Measurements from ENCODE around the gene NFIA.
A peak's percentile ranks its signal among the peaks of the same experiment; 100 is the strongest.

NFIA gene

GRCh38 chr1:61098906-61099437 is 16.6 kb downstream of the NFIA start:
- H3K27me3 Mint-ChIP-seq (ENCODE audit: low read depth), result peaks cover 9% of the 10 kb centered on the region
- TF ChIP-seq CTCF (IDR thresholded peaks at IDR 0.05; ENCODE audit: unreplicated experiment in 3 of 3), result no peak
- H3K36me3 Mint-ChIP-seq (ENCODE audit: low read depth), result peaks cover 19% of the 10 kb centered on the region
- no peak overlapping the region for H3K4me3 Mint-ChIP-seq
- peak overlapping the region in 1 of 3 experiments; percentile 21 for H3K27ac Mint-ChIP-seq
- no peaks in the 10 kb centered on the region for H3K9me3 Mint-ChIP-seq
- peaks cover 55% of the 10 kb centered on the region for H3K4me1 Mint-ChIP-seq

GRCh38 chr1:61100578-61100977 is 18.2 kb downstream of the NFIA start:
- H3K27ac Mint-ChIP-seq, result no peak overlapping the region
- peaks cover 4% of the 10 kb centered on the region for H3K27me3 Mint-ChIP-seq (ENCODE audit: low read depth)
- H3K4me3 Mint-ChIP-seq, result no peak overlapping the region
- no peaks in the 10 kb centered on the region for H3K9me3 Mint-ChIP-seq
- peaks cover 46% of the 10 kb centered on the region for H3K4me1 Mint-ChIP-seq
- peaks cover 20% of the 10 kb centered on the region for H3K36me3 Mint-ChIP-seq (ENCODE audit: low read depth)
- no peak for TF ChIP-seq CTCF (IDR thresholded peaks at IDR 0.05; ENCODE audit: unreplicated experiment in 3 of 3)

- H3K4me3 Mint-ChIP-seq, result peak overlapping the region in 1 of 3 experiments; percentile 33
- no peak for TF ChIP-seq CTCF (IDR thresholded peaks at IDR 0.05; ENCODE audit: unreplicated experiment in 3 of 3)
- peaks cover 46% of the 10 kb centered on the region for H3K4me1 Mint-ChIP-seq
- peaks cover 2% of the 10 kb centered on the region for H3K9me3 Mint-ChIP-seq
- peaks cover 29% of the 10 kb centered on the region for H3K36me3 Mint-ChIP-seq (ENCODE audit: low read depth)
- H3K27ac Mint-ChIP-seq, result peak overlapping the region in 2 of 3 experiments; percentile 36 to 88
- H3K27me3 Mint-ChIP-seq (ENCODE audit: low read depth), result peaks cover 4% of the 10 kb centered on the region
Measured at GRCh38 chr1:61101536-61101935, 19.2 kb downstream of the NFIA start.

GRCh38 chr1:61102041-61102440 is 19.7 kb downstream of the NFIA start:
- H3K27me3 Mint-ChIP-seq (ENCODE audit: low read depth), result peaks cover 4% of the 10 kb centered on the region
- peaks cover 34% of the 10 kb centered on the region for H3K36me3 Mint-ChIP-seq (ENCODE audit: low read depth)
- peaks cover 45% of the 10 kb centered on the region for H3K4me1 Mint-ChIP-seq
- no peak for TF ChIP-seq CTCF (IDR thresholded peaks at IDR 0.05; ENCODE audit: unreplicated experiment in 3 of 3)
- peak overlapping the region in 2 of 3 experiments; percentile 36 to 88 for H3K27ac Mint-ChIP-seq
- peaks cover 2% of the 10 kb centered on the region for H3K9me3 Mint-ChIP-seq
- peak overlapping the region in 1 of 3 experiments; percentile 33 for H3K4me3 Mint-ChIP-seq

- Mint-ChIP-seq H3K27ac (peak overlapping the region in 1 of 3 experiments; percentile 88), H3K4me1 (peaks cover 40% of the 10 kb centered on the region), H3K27me3 (ENCODE audit: low read depth) (peaks cover 4% of the 10 kb centered on the region), H3K36me3 (ENCODE audit: low read depth) (peaks cover 36% of the 10 kb centered on the region), H3K9me3 (peaks cover 2% of the 10 kb centered on the region), H3K4me3 (no peak overlapping the region)
- TF ChIP-seq CTCF (IDR thresholded peaks at IDR 0.05; ENCODE audit: unreplicated experiment in 3 of 3), result no peak
Measured at GRCh38 chr1:61102621-61103020, 20.3 kb downstream of the NFIA start.

GRCh38 chr1:61104220-61104671 is 21.9 kb downstream of the NFIA start:
- H3K4me3 Mint-ChIP-seq, result no peak overlapping the region
- H3K36me3 Mint-ChIP-seq (ENCODE audit: low read depth), result peaks cover 46% of the 10 kb centered on the region
- no peak for TF ChIP-seq CTCF (IDR thresholded peaks at IDR 0.05; ENCODE audit: unreplicated experiment in 3 of 3)
- peaks cover 4% of the 10 kb centered on the region for H3K27me3 Mint-ChIP-seq (ENCODE audit: low read depth)
- no peak overlapping the region for H3K27ac Mint-ChIP-seq
- H3K9me3 Mint-ChIP-seq, result peaks cover 14% of the 10 kb centered on the region
- peaks cover 32% of the 10 kb centered on the region for H3K4me1 Mint-ChIP-seq

All from nephron (organoid).